Choroid plexus epithelial cell (primary cell): Measurements from ENCODE around the gene LRP2.
A peak's percentile ranks its signal among the peaks of the same experiment; 100 is the strongest.

ENCODE experiments used
- DNase-seq: peaks from one replicate; pipeline ENCODE4 v3.0.0-alpha.2; 2010; ENCODE audit warnings: low read depth
- H3K4me3 ChIP-seq: 2 replicates; pipeline ENCODE4 v1.5.1; 2011; ENCODE audit warnings: low read depth, mild to moderate bottlenecking, control low read depth, low read length, moderate library complexity
- CTCF ChIP-seq: conservative IDR thresholded peaks from 2 replicates; pipeline ENCODE4 v1.5.1; 2011; ENCODE audit warnings: low read depth, mild to moderate bottlenecking, control low read depth, inconsistent platforms, low read length, moderate library complexity

The LRP2 gene

GRCh38 chr2:169178804-169179390 lies 183.4 kb downstream of the LRP2 start:
- no peak for TF ChIP-seq CTCF
- no peak for DNase-seq
- no peak overlapping the region for H3K4me3 ChIP-seq

- H3K4me3 ChIP-seq = no peak overlapping the region
- DNase-seq = no peak
- no peak for TF ChIP-seq CTCF
These were observed 184.0 kb downstream of the LRP2 start for GRCh38 chr2:169178364-169178763.

GRCh38 chr2:169175112-169175511 lies 187.2 kb downstream of the LRP2 start:
- no peak for TF ChIP-seq CTCF
- DNase-seq = no peak
- no peak overlapping the region for H3K4me3 ChIP-seq

GRCh38 chr2:169173876-169174275 lies 188.5 kb downstream of the LRP2 start:
- no peak for TF ChIP-seq CTCF
- no peak for DNase-seq
- H3K4me3 ChIP-seq = no peak overlapping the region

- DNase-seq = no peak
- no peak overlapping the region for H3K4me3 ChIP-seq
- no peak for TF ChIP-seq CTCF
These were observed 189.4 kb downstream of the LRP2 start for GRCh38 chr2:169172914-169173313.

GRCh38 chr2:169172151-169172735 lies 190.1 kb downstream of the LRP2 start:
- H3K4me3 ChIP-seq = no peak overlapping the region
- peak; percentile 10 for DNase-seq
- TF ChIP-seq CTCF = no peak

- no peak overlapping the region for H3K4me3 ChIP-seq
- DNase-seq = no peak
- no peak for TF ChIP-seq CTCF
These were observed 196.5 kb downstream of the LRP2 start for GRCh38 chr2:169165791-169166190.
